NCI-H146 (cell line): ENCODE data around the gene RAI1.

Experiments
- DNase-seq: peaks from one replicate; lab custom pipeline; 2025; lab: John Stamatoyannopoulos, UW

The RAI1 gene

GRCh38 chr17:17815436-17816200 lies 134.4 kb downstream of the RAI1 start:
- no peak for DNase-seq

DNA sequence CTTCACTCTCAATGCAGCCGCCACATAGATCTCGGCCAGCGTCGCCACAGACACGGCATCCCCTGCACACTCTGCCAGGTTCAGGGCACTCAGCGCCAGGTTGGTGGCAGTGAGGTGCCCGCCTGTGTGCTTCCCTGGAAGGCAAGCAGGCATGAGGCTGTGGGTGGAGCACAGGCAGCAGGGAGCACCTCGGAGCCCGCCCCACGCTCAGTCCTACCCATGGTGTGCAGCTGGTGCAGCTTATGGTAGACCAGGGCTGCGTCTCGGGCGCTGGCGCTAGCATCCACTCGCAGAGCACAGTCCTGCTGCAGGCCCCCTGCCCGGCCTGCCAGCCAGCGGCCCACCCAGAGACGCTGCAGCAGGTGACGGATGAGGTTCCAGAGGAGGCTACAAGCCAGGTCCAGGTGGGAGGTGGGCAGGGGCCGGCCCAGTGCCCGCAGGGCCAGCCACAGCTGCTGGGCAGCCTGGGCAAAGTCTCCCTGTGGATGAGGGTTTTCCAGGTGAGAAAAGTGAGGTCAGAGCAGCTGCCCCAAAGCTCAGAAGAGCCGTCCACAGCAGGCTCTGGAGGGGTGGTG lies 135.1 kb downstream of the RAI1 start:
- DNase-seq, result no peak

- no peak for DNase-seq
Measured at GRCh38 chr17:17816831-17817551, 135.7 kb downstream of the RAI1 start.

DNA sequence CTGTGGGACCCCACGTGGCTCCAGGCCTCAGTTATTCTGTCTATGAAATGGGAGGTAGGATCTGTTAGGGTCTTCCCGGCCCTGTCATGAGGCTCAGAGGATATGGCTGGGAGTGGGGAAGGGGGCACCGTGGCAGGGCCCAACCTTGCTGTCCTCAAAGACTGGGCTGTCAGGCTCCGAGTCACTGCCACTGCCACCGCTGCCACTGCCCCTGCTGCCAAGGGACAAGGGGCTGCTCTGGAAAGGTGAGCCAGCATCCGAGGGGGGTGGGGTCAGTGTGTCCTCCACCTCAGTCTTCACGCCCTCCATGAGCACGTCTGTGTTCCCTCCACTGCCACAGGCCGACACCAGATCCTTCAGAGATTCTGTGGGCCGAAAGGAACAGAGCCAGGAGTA lies 136.3 kb downstream of the RAI1 start:
- no peak for DNase-seq

- DNase-seq, result no peak
Measured at GRCh38 chr17:17818088-17818526, 136.8 kb downstream of the RAI1 start.

- DNase-seq, result no peak
Measured at GRCh38 chr17:17819111-17819510, 137.9 kb downstream of the RAI1 start.

GRCh38 chr17:17819561-17819995 lies 138.3 kb downstream of the RAI1 start:
- DNase-seq, result no peak

DNA sequence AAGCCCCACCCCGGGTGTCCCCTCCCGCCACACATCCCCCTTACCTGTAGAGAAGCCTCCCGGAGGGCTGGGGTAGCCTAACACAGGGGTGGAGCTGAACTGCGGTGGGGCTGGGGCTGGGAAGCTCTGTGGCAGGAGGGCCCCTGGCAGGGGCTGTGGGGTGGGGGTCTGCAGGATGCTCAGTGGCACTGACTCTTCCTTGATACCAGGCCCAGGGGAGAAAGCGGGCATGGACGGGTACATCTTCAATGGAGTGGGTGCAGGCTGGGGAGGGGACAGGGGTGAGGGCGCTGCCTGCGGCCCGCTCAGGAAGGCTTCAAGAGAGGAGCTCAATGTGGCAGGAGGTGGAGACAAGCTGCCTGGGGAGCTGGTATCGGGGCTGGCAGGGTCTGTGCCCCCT lies 138.8 kb downstream of the RAI1 start:
- DNase-seq, result no peak

DNA sequence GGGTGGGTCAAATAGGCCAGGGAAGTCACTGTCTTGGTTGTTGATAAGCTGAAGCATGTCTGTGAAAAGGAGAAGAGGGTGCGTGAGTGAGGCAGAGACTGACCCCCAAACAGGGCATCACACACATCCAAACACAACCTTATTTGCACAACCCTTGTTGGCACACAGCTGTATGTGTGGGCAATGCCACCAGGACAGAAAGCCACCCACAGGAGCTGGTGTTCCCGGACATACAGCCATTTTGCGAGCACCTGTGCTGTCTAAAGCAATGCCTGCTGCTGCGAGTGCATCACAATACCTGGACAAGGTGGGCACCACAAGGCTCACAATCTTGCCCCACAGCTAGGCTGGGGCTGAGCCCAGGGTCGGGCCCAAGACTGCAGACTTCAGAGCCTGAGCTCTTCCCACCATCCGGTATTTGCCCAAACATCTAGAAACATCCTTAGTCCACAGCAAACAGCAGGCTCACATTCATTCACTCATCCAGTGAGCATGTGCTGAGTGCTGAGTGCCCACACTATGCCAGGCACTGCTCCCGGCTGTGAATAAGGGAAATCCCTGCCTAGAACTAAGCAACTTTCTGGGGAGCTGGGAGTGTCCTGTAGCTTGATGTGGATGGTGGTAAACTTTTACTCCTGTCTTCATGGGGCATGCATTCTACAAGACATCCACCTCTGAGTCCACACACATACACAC lies 139.4 kb downstream of the RAI1 start:
- DNase-seq, result no peak

DNA sequence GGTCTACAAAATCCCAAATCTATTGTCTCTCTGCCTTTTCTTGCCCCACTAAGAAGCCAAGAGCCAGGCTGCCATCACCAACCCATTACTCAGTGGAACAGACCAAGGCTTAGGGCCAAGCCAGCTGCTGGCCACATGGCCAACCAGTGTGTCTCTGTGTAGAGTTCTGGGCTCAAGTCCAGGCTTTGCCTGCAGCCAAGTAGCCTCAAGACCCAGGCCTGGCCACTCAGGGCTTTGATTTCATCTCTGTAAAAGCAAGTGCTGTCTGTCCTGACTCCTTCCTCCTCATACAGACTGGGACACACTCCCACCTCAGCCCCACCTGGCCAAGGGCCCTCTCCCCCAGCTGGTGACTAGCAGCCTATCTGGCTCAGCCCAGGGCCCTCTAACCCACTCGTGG lies 140.9 kb downstream of the RAI1 start:
- DNase-seq, result no peak

DNA sequence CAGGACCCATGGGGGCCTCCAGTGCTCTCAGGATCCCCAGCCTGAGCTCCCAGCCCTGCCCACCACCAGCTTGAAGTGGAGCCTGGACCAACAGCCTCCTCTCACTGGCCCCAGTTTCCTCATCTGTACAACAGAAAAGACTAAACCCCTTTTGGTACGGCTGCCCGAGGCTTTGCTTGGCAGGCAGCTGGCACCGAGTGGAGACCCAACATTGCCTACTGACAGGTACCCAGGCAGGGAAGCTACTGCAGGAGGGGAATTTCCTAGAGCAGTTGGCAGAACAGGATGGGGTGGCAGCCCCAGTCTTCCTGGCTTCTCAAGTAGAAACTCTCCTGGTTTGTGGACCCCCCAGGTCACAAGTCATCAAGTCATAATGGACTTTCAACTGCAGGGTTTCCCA lies 141.4 kb downstream of the RAI1 start:
- no peak for DNase-seq

DNA sequence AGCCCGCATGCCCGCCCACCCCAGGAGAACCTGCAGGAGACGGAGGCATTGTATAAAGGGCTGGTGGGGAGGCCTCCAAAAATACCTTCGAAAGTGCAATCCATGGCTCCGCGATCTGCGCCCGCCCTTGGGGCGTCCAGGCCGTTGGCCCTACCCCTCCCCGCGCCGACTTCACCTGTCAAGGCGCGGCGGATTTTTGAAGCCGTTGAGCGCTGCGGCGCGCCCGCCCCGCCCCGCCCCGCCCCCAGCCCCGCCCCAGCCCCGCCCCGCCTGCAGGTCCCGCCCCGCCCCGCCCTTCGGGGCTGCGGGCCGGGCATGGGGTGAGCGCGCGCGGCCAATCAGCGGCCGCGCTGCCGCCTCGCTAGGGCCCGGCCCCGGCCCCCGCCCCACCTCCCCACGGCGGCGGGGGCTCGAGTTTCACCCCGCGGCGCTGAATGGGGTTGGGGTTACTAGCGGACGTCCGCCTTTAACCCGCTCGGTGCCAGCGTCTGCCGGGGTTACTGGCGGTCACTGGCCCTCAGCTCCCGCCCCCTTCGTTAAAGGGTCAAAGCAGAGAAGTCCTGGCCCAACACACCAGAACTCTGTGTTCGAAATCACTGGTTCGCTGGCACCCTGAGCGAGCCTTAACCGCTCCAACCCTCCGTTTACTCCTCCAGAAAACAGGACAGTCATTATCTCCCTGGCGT lies 142.3 kb downstream of the RAI1 start:
- peak; percentile 94 for DNase-seq

GRCh38 chr17:17824119-17824782 lies 143.0 kb downstream of the RAI1 start:
- no peak for DNase-seq

DNA sequence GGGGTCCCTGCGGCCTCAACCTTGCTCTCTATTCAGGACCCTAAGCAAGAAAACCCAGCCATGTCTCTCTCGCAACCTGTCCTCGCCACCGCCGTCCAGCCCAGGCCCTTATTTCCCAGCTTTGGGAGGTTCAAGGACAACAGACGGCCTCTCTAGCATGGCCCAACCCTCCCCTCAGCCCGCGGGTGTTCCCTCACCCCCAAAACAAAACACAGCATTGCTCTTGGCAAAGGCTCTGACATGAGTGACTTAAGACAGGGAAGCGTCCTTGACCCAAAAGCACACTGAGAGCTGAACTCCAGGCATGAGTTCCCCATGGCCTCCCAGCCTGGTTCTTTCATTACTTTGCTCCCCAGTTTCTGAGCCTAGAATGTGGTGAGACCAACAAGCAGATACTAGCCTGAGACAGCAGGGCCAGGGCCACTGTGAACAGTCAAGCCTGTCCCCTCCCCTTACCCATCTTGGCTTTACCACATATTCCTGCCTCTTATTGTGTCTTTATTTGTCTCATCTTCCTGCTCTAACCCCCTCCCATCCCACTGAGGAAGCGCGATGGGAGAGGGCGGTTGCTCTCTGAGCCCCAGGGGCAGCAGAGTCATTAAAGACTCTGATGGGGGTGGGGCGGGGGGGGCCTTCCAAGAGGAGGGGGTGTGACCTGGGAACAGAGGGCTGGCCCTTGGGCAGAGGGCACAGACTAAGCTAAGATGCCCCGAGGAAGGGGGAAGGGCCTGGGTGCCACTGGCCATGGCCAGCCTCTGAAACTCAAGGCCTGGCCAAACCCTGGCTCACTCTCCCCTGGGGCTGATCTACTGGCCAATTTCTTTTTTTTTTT lies 143.7 kb downstream of the RAI1 start:
- peak; percentile 16 for DNase-seq

DNA sequence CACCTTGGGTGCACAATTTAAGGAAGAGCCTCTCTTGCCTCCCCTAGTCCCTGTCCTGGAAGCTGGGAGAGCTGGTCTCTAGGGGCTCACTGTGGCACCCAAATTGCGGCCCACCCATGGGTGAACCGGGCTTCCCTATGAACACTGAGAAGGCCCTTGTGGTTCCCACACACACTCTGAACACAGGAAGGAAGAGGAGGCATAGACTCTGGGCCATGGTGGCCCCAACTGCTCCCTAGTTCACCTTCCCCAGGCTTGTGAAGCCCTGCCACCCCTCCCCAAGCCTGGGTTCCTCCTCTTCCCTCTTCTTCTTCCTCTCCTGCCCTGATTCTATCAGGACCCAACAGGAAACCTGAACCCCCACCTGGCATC lies 145.1 kb downstream of the RAI1 start:
- no peak for DNase-seq

DNA sequence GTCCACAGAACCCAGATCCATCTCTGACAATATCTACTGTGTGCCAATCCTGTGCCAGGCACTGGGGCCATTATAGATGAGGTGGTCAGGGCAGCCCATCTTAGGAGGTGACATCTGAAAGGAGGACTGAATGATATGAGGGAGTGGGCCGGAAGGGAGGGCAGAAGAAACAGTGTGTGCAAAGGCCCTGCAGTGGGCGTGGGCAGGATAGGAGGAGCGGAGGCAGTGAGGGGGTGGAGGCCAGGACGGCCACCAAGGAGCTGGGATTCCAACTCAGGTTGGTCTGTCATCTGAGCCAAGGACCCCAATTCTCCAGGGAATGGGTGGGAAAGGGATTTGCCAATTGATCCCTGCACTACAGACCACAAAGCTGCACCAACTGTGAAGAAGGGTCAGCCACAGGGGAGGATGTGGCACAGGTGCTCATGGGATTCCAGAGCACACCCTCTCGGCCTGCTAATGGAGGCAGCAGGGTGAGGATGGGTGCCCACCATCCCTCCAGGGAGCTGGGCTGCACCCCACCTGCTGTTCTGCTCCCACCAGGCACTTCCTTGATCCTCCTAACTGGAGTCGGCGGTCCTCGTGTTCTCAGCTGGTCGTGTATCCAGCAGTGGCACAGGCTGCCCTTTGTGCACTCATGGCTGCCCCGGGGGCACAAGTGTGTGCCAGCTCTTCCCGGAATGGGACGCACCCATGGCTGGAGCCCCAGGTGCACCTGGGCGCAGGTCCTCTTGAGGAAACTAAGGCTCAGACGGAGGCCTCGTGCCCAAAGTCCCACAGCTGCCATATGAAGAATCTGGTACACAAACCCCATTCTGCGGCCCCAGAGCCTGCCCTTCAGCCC lies 145.9 kb downstream of the RAI1 start:
- DNase-seq, result no peak

DNA sequence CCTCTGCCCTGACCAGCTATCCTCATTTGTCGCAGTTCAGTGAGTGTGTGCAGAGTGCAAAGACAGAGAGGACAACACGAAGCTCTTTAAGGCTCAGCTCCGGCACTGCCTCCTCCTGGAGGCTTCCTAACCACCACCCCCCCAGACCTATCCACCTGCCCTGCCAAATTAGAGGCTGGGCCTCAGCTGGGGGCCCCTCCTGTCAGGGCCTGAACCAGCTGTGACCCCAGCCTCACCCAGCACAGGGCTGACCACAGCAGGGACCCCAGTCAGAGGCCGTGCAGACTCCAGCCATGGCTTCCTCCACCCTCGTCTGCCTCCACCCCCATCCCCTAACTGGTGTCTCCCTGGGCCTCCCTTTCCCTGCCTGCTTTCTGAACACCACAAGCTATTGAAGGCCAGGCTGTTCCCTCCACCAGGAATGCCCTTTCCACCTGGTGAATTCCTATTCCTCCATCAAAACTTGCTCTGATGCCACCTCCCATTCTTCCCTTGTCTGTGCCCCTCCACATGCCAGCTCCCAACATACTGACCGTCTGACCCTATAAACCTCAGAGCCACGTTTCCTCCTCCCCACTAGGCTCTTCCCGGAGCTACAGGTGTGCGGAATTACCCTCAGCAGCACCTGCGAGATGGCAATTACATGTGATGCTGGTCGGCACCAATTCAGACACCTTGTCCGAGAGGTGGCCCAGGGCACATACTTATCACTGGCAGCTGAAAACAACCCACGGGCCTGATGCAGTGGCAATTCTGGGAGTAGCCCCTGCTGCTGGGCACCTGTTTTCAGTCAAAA lies 146.8 kb downstream of the RAI1 start:
- peak; percentile 63 for DNase-seq

GRCh38 chr17:17830269-17830567 lies 149.0 kb downstream of the RAI1 start:
- DNase-seq, result no peak

GRCh38 chr17:17830740-17831207 lies 149.5 kb downstream of the RAI1 start:
- no peak for DNase-seq
